ENCODE results near the gene ZNF143. TPM values are rescaled to one million over a fixed set of nuclear protein-coding genes. Genes with fewer than 3 reads are reported as not detected.

The ZNF143 gene
- total and polyA plus RNA-seq, 10 of the 15 experiments (the other 5 are each of a cell fraction or from before 2014, with no cell fraction given): 13.6 to 48.7 (median 19.4) TPM

DNA sequence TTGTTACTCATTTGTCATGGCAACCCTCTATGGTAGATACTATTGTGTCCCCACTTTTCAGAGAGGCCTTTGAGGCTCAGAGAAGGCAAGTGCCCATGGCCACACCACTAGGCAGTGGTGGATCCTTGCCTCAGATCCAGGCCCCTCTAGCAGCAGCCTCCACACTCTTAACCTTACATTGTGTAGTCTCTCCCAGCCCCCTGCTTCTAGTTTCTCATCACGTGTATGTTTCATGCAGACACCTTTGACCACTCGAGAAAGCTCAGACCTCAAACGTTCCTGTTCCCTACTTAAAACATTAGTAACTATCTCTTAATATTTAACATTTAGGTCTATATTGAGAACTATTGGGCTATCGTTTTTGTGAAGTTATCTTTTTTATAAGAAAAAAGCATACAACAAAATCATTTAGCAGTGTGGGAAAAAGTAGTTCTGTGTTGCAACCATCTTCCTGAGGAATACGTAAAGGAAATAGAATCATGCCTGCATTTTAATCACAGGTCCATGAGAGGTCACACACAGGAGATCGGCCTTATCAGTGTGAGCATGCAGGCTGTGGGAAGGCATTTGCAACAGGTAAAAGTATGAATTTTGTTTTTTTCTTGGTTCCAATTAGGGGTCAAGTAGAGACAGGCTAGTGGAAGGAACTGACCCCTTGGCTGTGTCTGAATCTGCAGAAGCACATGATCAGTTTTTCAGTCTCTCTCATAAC, 35.1 kb downstream of the ZNF143 start:
- no peak for ATAC-seq
- TF ChIP-seq ZBTB4 (CRISPR knock-in tag; IDR thresholded peaks at IDR 0.05): no peak
- no peak for TF ChIP-seq RFX5 (IDR thresholded peaks at IDR 0.05; ENCODE audit: low read depth, low read length)
- TF ChIP-seq ZBTB40 (IDR thresholded peaks at IDR 0.05; ENCODE audit: borderline replicate concordance): no peak
- no peak for TF ChIP-seq ZNF274 (IDR thresholded peaks at IDR 0.05; ENCODE audit: insufficient read depth, insufficient read length)
- no peak for TF ChIP-seq SUZ12 (IDR thresholded peaks at IDR 0.05; ENCODE audit: unreplicated experiment)
- no peak for TF ChIP-seq BMI1 (IDR thresholded peaks at IDR 0.05; ENCODE audit: borderline replicate concordance)
- no peak for TF ChIP-seq SRF (IDR thresholded peaks at IDR 0.05; ENCODE audit: low read depth in 2 of 2, low read length in 2 of 2)
- TF ChIP-seq, protein P1, sequence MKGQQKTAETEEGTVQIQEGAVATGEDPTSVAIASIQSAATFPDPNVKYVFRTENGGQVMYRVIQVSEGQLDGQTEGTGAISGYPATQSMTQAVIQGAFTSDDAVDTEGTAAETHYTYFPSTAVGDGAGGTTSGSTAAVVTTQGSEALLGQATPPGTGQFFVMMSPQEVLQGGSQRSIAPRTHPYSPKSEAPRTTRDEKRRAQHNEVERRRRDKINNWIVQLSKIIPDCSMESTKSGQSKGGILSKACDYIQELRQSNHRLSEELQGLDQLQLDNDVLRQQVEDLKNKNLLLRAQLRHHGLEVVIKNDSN (IDR thresholded peaks at IDR 0.05; ENCODE audit: borderline replicate concordance, extremely low read length, insufficient read depth, low read depth, low read length): no peak
- TF ChIP-seq SMAD1 (IDR thresholded peaks at IDR 0.05; ENCODE audit: low read depth, partially characterized antibody): no peak
- no peak for TF ChIP-seq POLR2AphosphoS2 (IDR thresholded peaks at IDR 0.05; ENCODE audit: low read depth, low read length)
- TF ChIP-seq CEBPB (IDR thresholded peaks at IDR 0.05; ENCODE audit: borderline replicate concordance in 1 of 2, low read depth in 2 of 2, low read length in 2 of 2): no peak
- TF ChIP-seq ZBED1 (IDR thresholded peaks at IDR 0.05; ENCODE audit: borderline replicate concordance): no peak

More for the DNA sequence above, 35.1 kb downstream of the ZNF143 start:
- in situ Hi-C loops (cut with MboI) (no loop called here), intact Hi-C loops (cut with micrococcal nuclease; ENCODE audit: unreplicated experiment) (no loop called here)
- no peak overlapping the region for H3K4me3 ChIP-seq
- ChIA-PET CTCF (interaction anchor here (2.3 kb wide), 1 partner anchor 11 kb away, joined by 8 read pairs; no protein-coding TSS in a partner anchor), POLR2A (no interaction called here), RAD21 (ENCODE audit: unreplicated experiment) (no interaction called here), SMC1A (ENCODE audit: uncharacterized antibody, unreplicated experiment) (interaction anchor here (0.6 to 1.1 kb wide), 2 partner anchors 11 to 306 kb away, joined by 3 read pairs; no protein-coding TSS in a partner anchor)
- H3K4me2 ChIP-seq (ENCODE audit: control insufficient read depth, insufficient read depth): no peak overlapping the region
- WGBS (ENCODE audit: insufficient coverage, insufficient replicate concordance, low lambda C conversion rate, missing lambda C conversion rate): 95% methylated on average over 6 of the region's 6 CpGs
- H3K36me3 ChIP-seq (ENCODE audit: control insufficient read depth in 2 of 2, insufficient read depth in 2 of 2, low read length in 1 of 2): peaks cover 3 to 12% of the 10 kb centered on the region in 2 experiments
- no peaks in the 10 kb centered on the region for H3K4me1 ChIP-seq (ENCODE audit: control insufficient read depth, insufficient read depth, low read length)
- H3K27ac ChIP-seq (ENCODE audit: control insufficient read depth, insufficient read depth): no peak overlapping the region
- FAIRE-seq: no peak
- no TSS peak for BruUV-seq (replicated peaks)
- no peaks in the 10 kb centered on the region for H3K9me3 ChIP-seq (replicated peaks; ENCODE audit: control insufficient read depth, insufficient read depth, low read length)
- no peaks in the 10 kb centered on the region for H3K27me3 ChIP-seq (replicated peaks in 1 of 2; ENCODE audit: control insufficient read depth in 2 of 2, insufficient read depth in 2 of 2, low read length in 1 of 2)
- no peaks in the 10 kb centered on the region for H3K79me2 ChIP-seq (ENCODE audit: control insufficient read depth, insufficient read depth, low read length)
- no peak overlapping the region for H3K9ac ChIP-seq (ENCODE audit: control insufficient read depth, insufficient read depth, low read length)
- no peak overlapping the region for H2AFZ ChIP-seq (ENCODE audit: control insufficient read depth, low read depth, low read length)
- no peaks in the 10 kb centered on the region for H4K20me1 ChIP-seq (ENCODE audit: control insufficient read depth, insufficient read depth)
- no peak for DNase-seq (ENCODE audit: low read depth, low spot score)
